ENCODE data around the gene HELZ.

GRCh38 chr17:67139289-67139688 is 105.7 kb downstream of the HELZ start:
- TF ChIP-seq RAD21 (conservative IDR thresholded peaks at IDR 0.05 in 1 of 2, IDR thresholded peaks at IDR 0.05 in 1 of 2) (no peak), KDM1A (IDR thresholded peaks at IDR 0.05; ENCODE audit: low read depth) (no peak), MAZ (IDR thresholded peaks at IDR 0.05; ENCODE audit: borderline replicate concordance, low read depth, low read length) (no peak), GATA3 (IDR thresholded peaks at IDR 0.05; ENCODE audit: borderline replicate concordance) (no peak), USF2 (IDR thresholded peaks at IDR 0.05) (no peak), REST (IDR thresholded peaks at IDR 0.05) (no peak), POLR2A (IDR thresholded peaks at IDR 0.05; ENCODE audit: low read length) (no peak), NFE2L2 (conservative IDR thresholded peaks at IDR 0.05; ENCODE audit: low read length) (no peak), SMC3 (IDR thresholded peaks at IDR 0.05) (no peak), HOXA7 (CRISPR knock-in tag; IDR thresholded peaks at IDR 0.05) (no peak), RCOR1 (IDR thresholded peaks at IDR 0.05; ENCODE audit: low read depth, low read length) (no peak), SREBF2 (IDR thresholded peaks at IDR 0.05) (no peak)
- TF ChIP-seq, protein P1, sequence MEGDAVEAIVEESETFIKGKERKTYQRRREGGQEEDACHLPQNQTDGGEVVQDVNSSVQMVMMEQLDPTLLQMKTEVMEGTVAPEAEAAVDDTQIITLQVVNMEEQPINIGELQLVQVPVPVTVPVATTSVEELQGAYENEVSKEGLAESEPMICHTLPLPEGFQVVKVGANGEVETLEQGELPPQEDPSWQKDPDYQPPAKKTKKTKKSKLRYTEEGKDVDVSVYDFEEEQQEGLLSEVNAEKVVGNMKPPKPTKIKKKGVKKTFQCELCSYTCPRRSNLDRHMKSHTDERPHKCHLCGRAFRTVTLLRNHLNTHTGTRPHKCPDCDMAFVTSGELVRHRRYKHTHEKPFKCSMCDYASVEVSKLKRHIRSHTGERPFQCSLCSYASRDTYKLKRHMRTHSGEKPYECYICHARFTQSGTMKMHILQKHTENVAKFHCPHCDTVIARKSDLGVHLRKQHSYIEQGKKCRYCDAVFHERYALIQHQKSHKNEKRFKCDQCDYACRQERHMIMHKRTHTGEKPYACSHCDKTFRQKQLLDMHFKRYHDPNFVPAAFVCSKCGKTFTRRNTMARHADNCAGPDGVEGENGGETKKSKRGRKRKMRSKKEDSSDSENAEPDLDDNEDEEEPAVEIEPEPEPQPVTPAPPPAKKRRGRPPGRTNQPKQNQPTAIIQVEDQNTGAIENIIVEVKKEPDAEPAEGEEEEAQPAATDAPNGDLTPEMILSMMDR (IDR thresholded peaks at IDR 0.05): no peak
